NCI-H2227 (cell line): Measurements from ENCODE around the gene GRM7.

Experiments used
- DNase-seq: peaks from one replicate; lab custom pipeline; 2025; ENCODE audit not compliant: unreplicated experiment; lab: John Stamatoyannopoulos, UW

The GRM7 gene

GRCh38 chr3:7112523-7113056 is 251.7 kb downstream of the GRM7 start:
- no peak for DNase-seq

- no peak for DNase-seq
Measured at GRCh38 chr3:7144697-7145308, 283.9 kb downstream of the GRM7 start.

- DNase-seq: no peak
Measured at GRCh38 chr3:7146529-7146928, 285.6 kb downstream of the GRM7 start.

GRCh38 chr3:7158516-7158915 is 297.6 kb downstream of the GRM7 start:
- no peak for DNase-seq

GRCh38 chr3:7160689-7161088 is 299.8 kb downstream of the GRM7 start:
- DNase-seq: no peak

- no peak for DNase-seq
Measured at GRCh38 chr3:7166460-7166859, 305.5 kb downstream of the GRM7 start.

- DNase-seq: no peak
Measured at GRCh38 chr3:7171493-7171892, 310.6 kb downstream of the GRM7 start.

- DNase-seq: no peak
Measured at GRCh38 chr3:7172996-7173395, 312.1 kb downstream of the GRM7 start.

GRCh38 chr3:7188551-7188950 is 327.6 kb downstream of the GRM7 start:
- DNase-seq: no peak

GRCh38 chr3:7190095-7190494 is 329.2 kb downstream of the GRM7 start:
- no peak for DNase-seq

- DNase-seq: no peak
Measured at GRCh38 chr3:7193269-7193668, 332.4 kb downstream of the GRM7 start.

GRCh38 chr3:7194071-7194835 is 333.3 kb downstream of the GRM7 start:
- DNase-seq: no peak

- no peak for DNase-seq
Measured at GRCh38 chr3:7195934-7196333, 335.0 kb downstream of the GRM7 start.

GRCh38 chr3:7201784-7202183 is 340.9 kb downstream of the GRM7 start:
- no peak for DNase-seq

GRCh38 chr3:7203969-7204847 is 343.3 kb downstream of the GRM7 start:
- no peak for DNase-seq

GRCh38 chr3:7204848-7205156 is 343.9 kb downstream of the GRM7 start:
- DNase-seq: no peak

- no peak for DNase-seq
Measured at GRCh38 chr3:7205535-7205934, 344.6 kb downstream of the GRM7 start.

GRCh38 chr3:7205962-7206361 is 345.0 kb downstream of the GRM7 start:
- no peak for DNase-seq

- no peak for DNase-seq
Measured at GRCh38 chr3:7207125-7207524, 346.2 kb downstream of the GRM7 start.

GRCh38 chr3:7207928-7208327 is 347.0 kb downstream of the GRM7 start:
- DNase-seq: no peak

- no peak for DNase-seq
Measured at GRCh38 chr3:7209098-7209497, 348.2 kb downstream of the GRM7 start.

GRCh38 chr3:7211740-7212139 is 350.8 kb downstream of the GRM7 start:
- DNase-seq: no peak
